Nephron (organoid): ENCODE measurements around the gene UROC1.

Experiments used
- H3K27ac Mint-ChIP-seq, 3 experiments: 2 replicates each; pipeline ENCODE4 v1.8.0; 2020; ENCODE audit warnings: mixed read lengths in 3 of 3, mild to moderate bottlenecking in 2 of 3, moderate library complexity in 1 of 3
- H3K27me3 Mint-ChIP-seq: 2 replicates; pipeline ENCODE4 v1.8.0; 2021; ENCODE audit warnings: low read depth, mild to moderate bottlenecking, moderate library complexity, mixed read lengths
- H3K36me3 Mint-ChIP-seq: 2 replicates; pipeline ENCODE4 v1.8.0; 2020; ENCODE audit warnings: low read depth, mixed read lengths
- H3K4me1 Mint-ChIP-seq: 2 replicates; pipeline ENCODE4 v1.8.0; 2020; ENCODE audit warnings: mixed read lengths
- H3K4me3 Mint-ChIP-seq, 3 experiments: 2 replicates each; pipeline ENCODE4 v1.8.0; 2020; ENCODE audit warnings: mild to moderate bottlenecking in 3 of 3, mixed read lengths in 3 of 3, moderate library complexity in 2 of 3
- H3K9me3 Mint-ChIP-seq: 2 replicates; pipeline ENCODE4 v1.8.0; 2020; ENCODE audit warnings: mixed read lengths
- CTCF ChIP-seq, 3 experiments: fragments of 200-600 bp; sonication (generic); IDR thresholded peaks; one replicate each; pipeline ENCODE4 v1.5.0; 2021; ENCODE audit warnings: antibody characterized with exemption in 3 of 3; ENCODE audit not compliant: unreplicated experiment in 3 of 3

UROC1 gene

GRCh38 chr3:126465928-126466544, 51.5 kb downstream of the UROC1 start:
- H3K27me3 Mint-ChIP-seq = no peaks in the 10 kb centered on the region
- no peak overlapping the region for H3K27ac Mint-ChIP-seq
- H3K4me1 Mint-ChIP-seq = peaks cover 9% of the 10 kb centered on the region
- H3K36me3 Mint-ChIP-seq = peaks cover 71% of the 10 kb centered on the region
- no peaks in the 10 kb centered on the region for H3K9me3 Mint-ChIP-seq
- no peak for TF ChIP-seq CTCF (IDR thresholded peaks at IDR 0.05; ENCODE audit: unreplicated experiment in 3 of 3)
- H3K4me3 Mint-ChIP-seq = no peak overlapping the region

DNA sequence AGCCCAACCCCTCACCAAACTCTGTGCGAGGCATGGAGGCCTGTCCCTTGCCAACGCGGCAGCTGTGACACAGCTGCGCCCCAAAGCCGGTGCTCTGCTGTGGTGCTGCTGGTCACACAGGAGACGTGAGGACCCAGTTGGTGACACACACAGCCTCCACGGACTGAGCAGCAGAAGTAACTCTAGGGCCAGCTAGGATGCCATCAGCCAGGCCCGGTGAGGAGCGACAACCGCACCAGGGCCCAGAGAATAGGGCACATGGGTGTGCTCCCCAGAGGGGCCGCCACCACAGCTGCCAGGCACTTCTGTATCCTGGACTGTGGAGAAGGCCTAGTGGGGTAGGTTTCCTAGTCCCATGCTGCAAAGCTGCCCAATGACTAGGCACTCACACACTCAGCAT, 52.6 kb downstream of the UROC1 start:
- Mint-ChIP-seq H3K4me3 (no peak overlapping the region), H3K4me1 (peaks cover 9% of the 10 kb centered on the region), H3K36me3 (peaks cover 68% of the 10 kb centered on the region), H3K27ac (no peak overlapping the region), H3K9me3 (no peaks in the 10 kb centered on the region), H3K27me3 (no peaks in the 10 kb centered on the region)
- no peak for TF ChIP-seq CTCF (IDR thresholded peaks at IDR 0.05; ENCODE audit: unreplicated experiment in 3 of 3)

- no peaks in the 10 kb centered on the region for H3K27me3 Mint-ChIP-seq
- H3K27ac Mint-ChIP-seq = no peak overlapping the region
- TF ChIP-seq CTCF (IDR thresholded peaks at IDR 0.05; ENCODE audit: unreplicated experiment in 3 of 3) = no peak
- peaks cover 9% of the 10 kb centered on the region for H3K4me1 Mint-ChIP-seq
- H3K4me3 Mint-ChIP-seq = no peak overlapping the region
- H3K36me3 Mint-ChIP-seq = peaks cover 64% of the 10 kb centered on the region
- H3K9me3 Mint-ChIP-seq = no peaks in the 10 kb centered on the region
Measured at GRCh38 chr3:126464494-126464893, 53.1 kb downstream of the UROC1 start.

DNA sequence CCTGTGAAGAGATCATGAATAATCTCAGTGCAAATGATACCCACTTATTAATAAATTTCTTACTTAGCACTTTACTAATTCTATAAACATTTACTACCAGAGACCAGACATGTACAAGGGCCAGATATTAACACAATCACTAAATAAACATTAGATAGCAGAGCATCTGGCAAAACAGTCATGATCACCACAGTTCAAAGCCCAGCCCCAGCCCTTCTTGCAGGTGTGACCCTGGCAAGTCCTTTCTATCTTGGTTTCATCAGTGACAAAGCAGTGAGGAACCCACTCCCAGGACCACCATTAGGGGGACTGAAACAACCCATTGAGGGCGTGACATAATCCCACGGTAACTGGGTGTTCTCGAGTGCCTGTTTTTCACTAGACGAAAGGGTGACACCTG, 53.5 kb downstream of the UROC1 start:
- no peaks in the 10 kb centered on the region for H3K27me3 Mint-ChIP-seq
- TF ChIP-seq CTCF (IDR thresholded peaks at IDR 0.05; ENCODE audit: unreplicated experiment in 3 of 3) = no peak
- peaks cover 60% of the 10 kb centered on the region for H3K36me3 Mint-ChIP-seq
- H3K27ac Mint-ChIP-seq = no peak overlapping the region
- H3K4me1 Mint-ChIP-seq = peaks cover 9% of the 10 kb centered on the region
- H3K9me3 Mint-ChIP-seq = no peaks in the 10 kb centered on the region
- H3K4me3 Mint-ChIP-seq = no peak overlapping the region

DNA sequence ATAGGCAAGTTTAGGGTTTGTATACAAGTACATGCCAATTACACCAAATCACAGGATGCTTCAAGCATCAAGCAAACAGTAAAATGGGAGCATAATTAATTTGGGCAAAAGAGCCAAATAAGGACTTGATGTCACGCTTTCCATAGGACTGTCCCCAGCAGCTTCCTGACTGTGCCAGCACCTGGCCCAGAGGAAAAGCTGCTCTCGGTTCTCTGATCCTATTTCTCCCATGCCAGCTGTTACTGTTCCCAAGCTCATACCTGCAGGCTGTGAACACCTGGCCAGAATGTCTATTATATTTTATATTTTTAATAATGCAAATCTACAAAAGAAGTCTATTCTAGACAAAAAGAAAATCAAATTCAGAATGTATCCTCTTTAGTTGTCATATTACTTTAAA, 54.1 kb downstream of the UROC1 start:
- Mint-ChIP-seq H3K36me3 (peaks cover 57% of the 10 kb centered on the region), H3K27ac (no peak overlapping the region), H3K27me3 (no peaks in the 10 kb centered on the region), H3K4me1 (peaks cover 9% of the 10 kb centered on the region), H3K4me3 (no peak overlapping the region), H3K9me3 (no peaks in the 10 kb centered on the region)
- no peak for TF ChIP-seq CTCF (IDR thresholded peaks at IDR 0.05; ENCODE audit: unreplicated experiment in 3 of 3)

GRCh38 chr3:126461450-126462070, 56.0 kb downstream of the UROC1 start:
- Mint-ChIP-seq H3K36me3 (peaks cover 58% of the 10 kb centered on the region), H3K27ac (no peak overlapping the region), H3K27me3 (no peaks in the 10 kb centered on the region), H3K9me3 (no peaks in the 10 kb centered on the region), H3K4me1 (peaks cover 9% of the 10 kb centered on the region), H3K4me3 (no peak overlapping the region)
- no peak for TF ChIP-seq CTCF (IDR thresholded peaks at IDR 0.05; ENCODE audit: unreplicated experiment in 3 of 3)
